Heart right ventricle (tissue), 16 donors: ENCODE data around the gene DBN1. TPM values are rescaled to one million over a fixed set of nuclear protein-coding genes. Genes with fewer than 3 reads are reported as not detected.

Source experiments
- ATAC-seq, 8 donors: fragments of 200-7000 bp; cut with Tn5 transposase; one replicate each; pipeline ENCODE4 v1.9.1; 2020; ENCODE audit warnings: mild to moderate bottlenecking in 8 of 8, moderate library complexity in 8 of 8, moderate number of reproducible peaks in 1 of 8
- DNase-seq, 2 donors: peaks; one replicate each; pipeline ENCODE4 v3.0.0-alpha.2; 2020
- H3K27ac ChIP-seq, 10 donors: fragments of 200-600 bp; sonication (generic) in 2 of 10; one replicate each; pipeline versions ENCODE4 v1.5.0 to v1.8.0; 2020 to 2022; ENCODE audit warnings: mild to moderate bottlenecking in 3 of 10
- H3K27me3 ChIP-seq, 7 donors: fragments of 200-600 bp; one replicate each; pipeline ENCODE4 v1.8.0; 2021 to 2022; ENCODE audit warnings: mild to moderate bottlenecking in 2 of 7
- H3K36me3 ChIP-seq, 9 donors: fragments of 200-600 bp; sonication (generic) in 1 of 9; one replicate each; pipeline versions ENCODE4 v1.5.0 to v1.8.0; 2020 to 2022; ENCODE audit warnings: mild to moderate bottlenecking in 2 of 9
- H3K4me1 ChIP-seq, 9 donors: fragments of 200-600 bp; sonication (generic) in 1 of 9; one replicate each; pipeline versions ENCODE4 v1.5.0 to v1.8.0; 2020 to 2022; ENCODE audit warnings: mild to moderate bottlenecking in 4 of 9
- H3K4me3 ChIP-seq, 10 donors: fragments of 200-600 bp; sonication (generic) in 2 of 10; one replicate each; pipeline versions ENCODE4 v1.5.0 to v1.8.0; 2020 to 2022; ENCODE audit warnings: mild to moderate bottlenecking in 7 of 10, moderate library complexity in 2 of 10
- H3K9me3 ChIP-seq, 11 donors: fragments of 200-600 bp in 10 of 11; sonication (generic) in 2 of 11; one replicate each; pipeline versions ENCODE4 v1.5.0 to v1.8.0; 2013 to 2022; ENCODE audit warnings: mild to moderate bottlenecking in 2 of 11, control low read depth in 1 of 11, moderate library complexity in 1 of 11
- CTCF ChIP-seq, 9 donors: fragments of 200-600 bp; sonication (generic) in 2 of 9; IDR thresholded peaks; one replicate each; pipeline versions ENCODE4 v1.5.0 to v1.8.0; 2021 to 2022; ENCODE audit warnings: antibody characterized with exemption in 9 of 9, mild to moderate bottlenecking in 5 of 9, moderate library complexity in 1 of 9
- WGBS, 2 donors: extraction: QIAGEN DNeasy Blood & Tissue Kit; methylation state at CpG; one replicate each; pipeline ENCODE4 v1.1.7; 2013; ENCODE audit warnings: inconsistent platforms in 1 of 2; 5-methylcytosine and 5-hydroxymethylcytosine counted together
- intact Hi-C, 10 donors: fragments of 100-400 bp; cut with DNase I; formaldehyde crosslinking; loops; one replicate each; pipeline versions ENCODE4 v1.11.1 to v1.14.2; 2022
- polyA plus RNA-seq, 2 donors: library from polyadenylated mRNA; stranded (reverse); fragments of 200-250 nt; gene quantifications; one replicate each; pipeline ENCODE4 v1.2.3, GENCODE V29; 2013
- total RNA-seq, 10 donors: library from RNA; stranded (reverse); fragmentation: NEBNext Ultra II Directional in 3 of 10; extraction: Animal tissue kit (Norgen Biotek cat#: 25700) in 3 of 10; gene quantifications; one replicate each; pipeline versions ENCODE4 v1.2.1 to v1.2.4, GENCODE V29; 2021 to 2023
- donor health status: Arrhythmogenic right ventricular cardiomyopathy.
- donor health status: ischemic (EF 13 %, LVEDD 7.1; RV severe dilation, severe dysfunction).
- donor health status: healthy with polysubstance abuse.
- donor health status: DM: no; HTN: yes; CAD: no.
- donor health status: DM: no; HTN: no; CAD: no.
- donor health status: ischemic (EF 25% LVEDD 6.9; RV normal size, moderate dysfunction).
- donor health status: ischemic (EF 25% LVEDD 5.7; RV mildly dilated, moderate dysfunction).
- donor health status: healthy.
- donor health status: DM: yes; HTN: yes; CAD: no.
- donor health status: Ischemic cardiomyopathy.
- donor health status: ischemic (EF 35%, LVEDD 5.7; RV mildly dilated, moderate dysfunction).
- donor health status: nonischemic (EF 11% LVEDD 7.7; RV severe dilation, severe dysfunction).
- donor health status: DM: yes; HTN: yes; CAD: no.
- donor health status: PGD.
- donor health status: ischemic (EF 29% LVEDD 5.4; RV normal size, mild dysfunction).
- donor health status: nonischemic (EF 23%, LVEDD 6.1; RV moderate dilation, normal function).

Gene DBN1
- total and polyA plus RNA-seq, 12 donors: 13.1 to 52.9 (median 19.4) TPM

- Histone ChIP-seq H3K4me1 (peaks cover 3 to 50% (median 37%) of the 10 kb centered on the region in 9 donors), H3K27ac (no peak overlapping the region)
- WGBS, 2 donors: 91 to 93% methylated on average over 11 of the region's 11 CpGs
Measured at GRCh38 chr5:177459357-177459756, 14.1 kb downstream of the DBN1 start.

GRCh38 chr5:177458912-177459350, 14.5 kb downstream of the DBN1 start:
- Histone ChIP-seq H3K4me3 (no peak overlapping the region), H3K9me3 (no peaks in the 10 kb centered on the region), H3K27ac (no peak overlapping the region), H3K36me3 (peaks cover 0 to 46% (median 13%) of the 10 kb centered on the region in 9 donors), H3K27me3 (peaks cover 0 to 13% (median 0%) of the 10 kb centered on the region in 7 donors), H3K4me1 (peaks cover 7 to 54% (median 41%) of the 10 kb centered on the region in 9 donors)
- TF ChIP-seq CTCF (IDR thresholded peaks at IDR 0.05): no peak
- 90 to 93% methylated on average over 14 of the region's 14 CpGs for WGBS, 2 donors
- ATAC-seq (no peak), DNase-seq (no peak)
- intact Hi-C loops: loop anchor here in 5 of 10 donors (5.0 to 10.0 kb wide), 5 partner anchors 38 to 344 kb away; partner anchors contain the start of genes MXD3 (in 2 of the 5) and PDLIM7 (in 1 of the 5)

More at GRCh38 chr5:177459357-177459756, 14.1 kb downstream of the DBN1 start:
- no peak for TF ChIP-seq CTCF (IDR thresholded peaks at IDR 0.05)
- intact Hi-C loops: loop anchor here in 5 of 10 donors (5.0 to 10.0 kb wide), 5 partner anchors 38 to 345 kb away; partner anchors contain the start of genes MXD3 (in 2 of the 5) and PDLIM7 (in 1 of the 5)
- no peak for ATAC-seq
- H3K36me3 ChIP-seq: peaks cover 0 to 46% (median 13%) of the 10 kb centered on the region in 9 donors
- DNase-seq: no peak
- no peak overlapping the region for H3K4me3 ChIP-seq
- H3K9me3 ChIP-seq: no peaks in the 10 kb centered on the region
- peaks cover 0 to 10% (median 0%) of the 10 kb centered on the region in 7 donors for H3K27me3 ChIP-seq

- H3K36me3 ChIP-seq: peaks cover 0 to 40% (median 13%) of the 10 kb centered on the region in 9 donors
- H3K9me3 ChIP-seq: no peaks in the 10 kb centered on the region
- 88% methylated on average over 20 of the region's 20 CpGs for WGBS, 2 donors
- peak in 1 of 9 donors; percentile 5 for TF ChIP-seq CTCF (IDR thresholded peaks at IDR 0.05)
- H3K27me3 ChIP-seq: peaks cover 0 to 15% (median 0%) of the 10 kb centered on the region in 7 donors
- ATAC-seq: no peak
- H3K4me3 ChIP-seq: no peak overlapping the region
- DNase-seq: no peak
- intact Hi-C loops: loop anchor here in 6 of 10 donors (2.0 to 10.0 kb wide), 7 partner anchors 39 to 343 kb away; partner anchors contain the start of genes MXD3 (in 2 of the 6) and PDLIM7 (in 2 of the 6)
- peaks cover 10 to 62% (median 48%) of the 10 kb centered on the region in 9 donors for H3K4me1 ChIP-seq
- no peak overlapping the region for H3K27ac ChIP-seq
Measured at GRCh38 chr5:177457852-177458681, 15.4 kb downstream of the DBN1 start.
